Thymus (tissue), 11 donors: ENCODE data around the gene TIAM2. TPM values are rescaled to one million over a fixed set of nuclear protein-coding genes. Genes with fewer than 3 reads are reported as not detected.

Experiments used
- DNase-seq, 9 donors: peaks; one replicate each; pipeline ENCODE4 v3.0.0-alpha.2; 2013; ENCODE audit warnings: low spot score in 9 of 9, low read depth in 6 of 9, missing footprints in 1 of 9
- H3K27ac ChIP-seq, 2 donors: one replicate each; pipeline ENCODE4 v1.5.1; 2013; ENCODE audit warnings: control low read depth in 1 of 2, low read depth in 1 of 2, low read length in 1 of 2, mild to moderate bottlenecking in 1 of 2, moderate library complexity in 1 of 2
- H3K27me3 ChIP-seq, 2 donors: one replicate each; pipeline ENCODE4 v1.5.1; 2013; ENCODE audit warnings: low read length in 1 of 2; ENCODE audit not compliant: control insufficient read depth in 2 of 2, insufficient read depth in 1 of 2
- H3K36me3 ChIP-seq, 2 donors: one replicate each; pipeline ENCODE4 v1.5.1; 2013; ENCODE audit warnings: low read length in 1 of 2, mild to moderate bottlenecking in 1 of 2, moderate library complexity in 1 of 2; ENCODE audit not compliant: control insufficient read depth in 2 of 2, insufficient read depth in 2 of 2
- H3K4me1 ChIP-seq, 2 donors: one replicate each; pipeline ENCODE4 v1.5.1; 2013; ENCODE audit warnings: low read length in 2 of 2; ENCODE audit not compliant: control insufficient read depth in 2 of 2, insufficient read depth in 2 of 2
- H3K4me3 ChIP-seq, 2 donors: one replicate each; pipeline ENCODE4 v1.5.1; 2013; ENCODE audit warnings: low read length in 2 of 2, control low read depth in 1 of 2, mild to moderate bottlenecking in 1 of 2
- H3K9me3 ChIP-seq, 2 donors: one replicate each; pipeline ENCODE4 v1.5.1; 2013; ENCODE audit warnings: low read length in 1 of 2, mild to moderate bottlenecking in 1 of 2; ENCODE audit not compliant: control insufficient read depth in 2 of 2, insufficient read depth in 1 of 2
- WGBS: extraction: QIAGEN DNeasy Blood & Tissue Kit; methylation state at CpG from one replicate; pipeline ENCODE4 v1.1.7; 2013; 5-methylcytosine and 5-hydroxymethylcytosine counted together
- polyA plus RNA-seq: library from polyadenylated mRNA; stranded (reverse); fragments of 200-250 nt; gene quantifications from one replicate; pipeline ENCODE4 v1.2.3, GENCODE V29; 2013
- total RNA-seq: library from RNA; stranded (reverse); fragments of 120-200 nt; gene quantifications from one replicate; pipeline ENCODE4 v1.2.4, GENCODE V29; 2013
- donor health status: healthy.

TIAM2 gene
- total and polyA plus RNA-seq, 2 donors = 5.4 to 7.8 TPM

DNA sequence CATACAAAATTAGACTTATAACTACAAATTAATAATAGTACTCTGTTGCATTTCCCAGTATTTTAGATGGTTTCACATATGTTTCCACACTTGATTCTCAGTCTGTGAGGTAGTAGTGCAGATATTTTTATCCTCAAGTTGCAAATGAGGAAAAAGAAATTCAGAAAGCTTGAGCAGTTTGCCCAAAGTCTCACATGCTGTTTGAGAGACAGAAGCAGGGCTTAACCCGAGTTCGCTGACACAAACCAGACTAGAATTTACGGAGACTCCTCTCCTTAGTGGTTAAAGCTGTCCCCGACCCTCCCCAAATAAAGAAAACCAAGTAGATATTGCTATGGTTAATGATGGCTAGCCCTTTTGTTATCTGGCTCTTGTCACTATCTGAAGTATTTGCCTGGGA, 126.2 kb downstream of the TIAM2 start:
- no peak overlapping the region for H3K27ac ChIP-seq
- no peaks in the 10 kb centered on the region for H3K9me3 ChIP-seq
- H3K4me3 ChIP-seq = no peak overlapping the region
- no peaks in the 10 kb centered on the region for H3K4me1 ChIP-seq
- no peaks in the 10 kb centered on the region for H3K27me3 ChIP-seq
- H3K36me3 ChIP-seq = no peaks in the 10 kb centered on the region
- WGBS = 63% methylated on average over 4 of the region's 4 CpGs
- DNase-seq = no peak

DNA sequence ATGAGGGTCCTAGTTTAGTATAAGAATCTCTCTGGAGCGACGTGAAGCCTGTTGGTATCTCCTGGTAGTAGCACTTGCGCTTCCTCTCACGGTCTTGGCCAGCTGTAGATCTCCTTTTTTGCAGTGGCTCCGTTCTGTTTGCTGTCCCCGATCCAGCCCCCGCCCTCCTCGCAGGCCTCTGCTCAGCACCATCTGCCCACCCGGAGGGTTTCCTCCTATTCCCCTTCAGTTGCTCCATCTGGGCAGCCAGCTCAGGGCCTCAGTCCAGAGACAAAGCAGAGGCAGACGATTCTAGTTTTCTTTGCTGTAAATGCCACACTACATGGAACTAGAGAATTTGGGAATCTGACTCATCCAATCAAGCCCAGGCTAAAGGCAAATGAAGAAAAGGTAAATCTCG, 126.6 kb downstream of the TIAM2 start:
- no peaks in the 10 kb centered on the region for H3K36me3 ChIP-seq
- H3K9me3 ChIP-seq = no peaks in the 10 kb centered on the region
- H3K4me3 ChIP-seq = no peak overlapping the region
- no peaks in the 10 kb centered on the region for H3K27me3 ChIP-seq
- no peak overlapping the region for H3K27ac ChIP-seq
- no peak for DNase-seq
- no peaks in the 10 kb centered on the region for H3K4me1 ChIP-seq
- 34% methylated on average over 11 of the region's 11 CpGs for WGBS

DNA sequence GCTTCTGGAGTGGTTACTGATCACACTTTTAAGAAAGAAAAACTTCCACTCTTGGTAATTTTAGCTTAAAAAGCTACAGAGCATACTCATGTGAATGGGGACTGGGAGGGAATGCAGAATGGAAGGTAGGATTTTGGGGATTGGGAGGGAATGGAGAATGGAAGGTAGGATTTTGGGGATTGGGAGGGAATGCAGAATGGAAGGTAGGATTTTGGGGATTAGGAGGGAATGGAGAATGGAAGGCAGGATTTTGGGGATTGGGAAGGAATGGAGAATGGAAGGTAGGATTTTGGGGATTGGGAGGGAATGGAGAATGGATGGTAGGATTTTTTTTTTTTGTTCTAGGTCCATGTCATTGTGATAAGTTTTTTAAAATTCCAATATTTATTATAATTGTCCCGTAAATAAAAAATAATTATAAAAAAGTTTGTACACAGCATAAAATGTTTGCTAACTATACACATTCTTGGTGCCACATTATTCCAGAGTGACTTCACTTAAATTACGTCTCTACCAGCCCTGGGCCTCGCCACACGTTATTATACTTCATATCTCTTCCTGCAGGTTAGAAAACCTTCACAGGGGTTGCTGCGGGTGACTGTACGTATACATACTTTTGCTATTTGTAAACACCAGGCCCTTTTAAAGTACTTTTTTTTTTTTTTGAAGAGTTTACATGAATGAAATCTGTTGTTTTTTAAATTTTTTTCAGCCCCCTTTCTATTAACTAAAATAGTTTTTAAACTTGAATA, 127.3 kb downstream of the TIAM2 start:
- Histone ChIP-seq H3K9me3 (no peaks in the 10 kb centered on the region), H3K4me3 (no peak overlapping the region), H3K27me3 (no peaks in the 10 kb centered on the region), H3K4me1 (no peaks in the 10 kb centered on the region), H3K27ac (no peak overlapping the region), H3K36me3 (no peaks in the 10 kb centered on the region)
- DNase-seq = no peak
- 93% methylated on average over 6 of the region's 6 CpGs for WGBS

DNA sequence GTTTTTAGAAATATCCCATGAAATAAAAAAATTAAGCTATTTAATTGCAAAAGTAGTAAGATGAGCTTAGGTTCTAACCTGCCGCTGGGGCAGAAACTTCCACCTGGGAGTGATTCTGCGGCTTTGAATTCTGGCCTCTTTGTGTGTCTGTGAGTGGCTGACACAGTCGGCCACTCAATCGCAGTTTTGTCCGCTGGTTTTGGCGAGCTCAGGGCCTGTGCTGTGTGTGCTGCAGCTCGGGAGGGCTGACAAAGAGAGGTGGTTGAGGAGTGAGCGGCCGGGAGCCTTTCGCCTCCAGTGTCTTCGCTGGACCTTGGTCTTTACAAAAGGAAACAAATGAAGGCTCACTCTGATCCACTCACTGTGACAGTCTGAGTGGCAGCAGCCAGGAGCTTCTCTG, 128.4 kb downstream of the TIAM2 start:
- H3K4me3 ChIP-seq = no peak overlapping the region
- no peaks in the 10 kb centered on the region for H3K4me1 ChIP-seq
- no peak overlapping the region for H3K27ac ChIP-seq
- H3K9me3 ChIP-seq = no peaks in the 10 kb centered on the region
- no peaks in the 10 kb centered on the region for H3K36me3 ChIP-seq
- 97% methylated on average over 11 of the region's 11 CpGs for WGBS
- no peak for DNase-seq
- no peaks in the 10 kb centered on the region for H3K27me3 ChIP-seq

DNA sequence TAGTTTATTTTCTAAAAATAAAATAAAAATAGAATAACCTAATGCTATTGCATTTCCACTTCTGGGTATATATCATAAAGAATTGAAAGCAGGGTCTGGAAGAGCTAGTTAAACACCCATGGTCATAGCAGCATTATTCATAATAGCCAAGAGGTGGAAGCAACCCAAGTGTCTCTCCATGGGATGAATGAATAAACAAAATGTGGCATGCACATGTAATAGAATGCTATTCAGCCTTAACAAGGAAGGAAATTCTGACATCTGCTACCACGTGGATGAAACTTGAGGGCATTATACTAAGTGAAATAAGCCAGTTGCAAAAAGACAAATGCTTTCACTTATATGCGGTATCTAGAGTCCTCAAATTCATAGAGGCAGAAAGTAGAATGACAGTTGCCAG, 130.8 kb downstream of the TIAM2 start:
- Histone ChIP-seq H3K4me3 (no peak overlapping the region), H3K36me3 (no peaks in the 10 kb centered on the region), H3K4me1 (no peaks in the 10 kb centered on the region), H3K9me3 (no peaks in the 10 kb centered on the region), H3K27me3 (no peaks in the 10 kb centered on the region), H3K27ac (no peak overlapping the region)
- 69% methylated on average over 2 of the region's 2 CpGs for WGBS
- no peak for DNase-seq

DNA sequence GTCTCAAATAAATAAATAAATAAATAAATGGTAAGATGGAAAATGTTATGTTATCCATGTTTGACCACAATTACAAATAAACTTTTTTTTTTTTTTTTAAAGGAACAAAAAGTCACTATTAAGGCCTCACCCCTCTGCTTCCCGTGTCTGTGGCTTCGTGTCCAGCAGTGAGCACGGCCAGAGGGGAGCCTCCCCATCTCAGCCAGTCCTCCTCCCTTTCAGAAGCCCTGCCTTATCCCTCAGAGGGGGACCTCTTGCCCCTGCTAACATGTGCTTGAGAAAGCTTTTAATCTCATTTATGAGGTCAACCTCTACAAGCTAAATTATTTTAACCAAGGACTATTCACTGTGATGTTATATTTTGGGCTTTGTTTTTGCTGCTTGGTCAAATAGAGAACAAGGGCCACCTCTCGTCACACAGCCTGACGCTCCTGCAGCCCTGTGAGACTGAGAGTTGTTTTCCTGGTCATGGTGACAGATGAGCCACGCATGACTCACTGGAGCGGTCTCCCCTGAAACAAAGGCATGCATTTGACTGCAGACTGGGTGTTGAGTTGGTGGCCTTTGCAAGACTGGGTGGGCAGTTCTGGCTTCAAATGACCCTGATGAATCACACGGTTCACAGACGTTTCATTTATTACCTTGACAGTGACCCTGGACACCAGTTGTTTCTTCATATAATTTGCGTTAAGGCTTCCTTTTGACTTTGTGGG, 131.8 kb downstream of the TIAM2 start:
- Histone ChIP-seq H3K4me1 (no peaks in the 10 kb centered on the region), H3K4me3 (no peak overlapping the region), H3K36me3 (no peaks in the 10 kb centered on the region), H3K9me3 (no peaks in the 10 kb centered on the region), H3K27ac (no peak overlapping the region), H3K27me3 (no peaks in the 10 kb centered on the region)
- WGBS = 96% methylated on average over 10 of the region's 10 CpGs
- no peak for DNase-seq

DNA sequence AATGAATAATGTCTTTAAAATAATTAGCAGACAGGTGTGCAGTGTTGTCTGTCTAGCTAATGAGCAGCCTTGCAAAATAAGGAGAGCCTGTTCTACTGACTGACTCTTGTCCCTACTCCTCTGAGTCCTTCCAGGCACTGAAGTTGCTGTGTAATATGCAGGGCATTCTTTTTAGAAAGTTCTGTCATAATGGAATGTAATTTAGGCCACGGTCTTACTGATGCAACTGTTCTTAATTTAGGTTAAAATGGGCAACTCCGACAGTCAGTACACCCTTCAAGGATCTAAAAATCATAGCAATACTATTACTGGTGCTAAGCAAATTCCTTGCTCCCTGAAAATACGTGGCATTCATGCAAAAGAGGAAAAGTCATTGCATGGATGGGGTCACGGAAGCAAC, 133.9 kb downstream of the TIAM2 start:
- Histone ChIP-seq H3K27me3 (no peaks in the 10 kb centered on the region), H3K4me3 (no peak overlapping the region), H3K36me3 (no peaks in the 10 kb centered on the region), H3K27ac (no peak overlapping the region), H3K9me3 (no peaks in the 10 kb centered on the region), H3K4me1 (no peaks in the 10 kb centered on the region)
- 95% methylated on average over 4 of the region's 4 CpGs for WGBS
- DNase-seq = no peak

DNA sequence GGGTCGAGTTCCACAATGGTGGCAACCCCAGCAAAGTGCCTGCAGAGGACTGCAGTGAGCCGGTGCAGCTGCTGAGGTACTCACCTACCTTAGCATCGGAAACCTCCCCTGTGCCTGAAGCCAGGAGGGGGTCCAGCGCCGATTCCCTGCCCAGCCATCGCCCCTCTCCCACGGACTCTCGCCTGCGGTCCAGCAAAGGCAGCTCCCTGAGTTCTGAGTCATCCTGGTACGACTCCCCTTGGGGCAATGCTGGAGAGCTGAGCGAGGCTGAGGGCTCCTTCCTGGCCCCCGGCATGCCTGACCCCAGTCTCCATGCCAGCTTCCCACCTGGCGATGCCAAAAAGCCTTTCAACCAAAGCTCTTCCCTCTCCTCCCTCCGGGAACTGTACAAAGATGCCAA, 134.6 kb downstream of the TIAM2 start:
- no peaks in the 10 kb centered on the region for H3K27me3 ChIP-seq
- no peaks in the 10 kb centered on the region for H3K36me3 ChIP-seq
- DNase-seq = no peak
- H3K27ac ChIP-seq = no peak overlapping the region
- no peaks in the 10 kb centered on the region for H3K9me3 ChIP-seq
- no peaks in the 10 kb centered on the region for H3K4me1 ChIP-seq
- WGBS = 97% methylated on average over 14 of the region's 14 CpGs
- H3K4me3 ChIP-seq = no peak overlapping the region

DNA sequence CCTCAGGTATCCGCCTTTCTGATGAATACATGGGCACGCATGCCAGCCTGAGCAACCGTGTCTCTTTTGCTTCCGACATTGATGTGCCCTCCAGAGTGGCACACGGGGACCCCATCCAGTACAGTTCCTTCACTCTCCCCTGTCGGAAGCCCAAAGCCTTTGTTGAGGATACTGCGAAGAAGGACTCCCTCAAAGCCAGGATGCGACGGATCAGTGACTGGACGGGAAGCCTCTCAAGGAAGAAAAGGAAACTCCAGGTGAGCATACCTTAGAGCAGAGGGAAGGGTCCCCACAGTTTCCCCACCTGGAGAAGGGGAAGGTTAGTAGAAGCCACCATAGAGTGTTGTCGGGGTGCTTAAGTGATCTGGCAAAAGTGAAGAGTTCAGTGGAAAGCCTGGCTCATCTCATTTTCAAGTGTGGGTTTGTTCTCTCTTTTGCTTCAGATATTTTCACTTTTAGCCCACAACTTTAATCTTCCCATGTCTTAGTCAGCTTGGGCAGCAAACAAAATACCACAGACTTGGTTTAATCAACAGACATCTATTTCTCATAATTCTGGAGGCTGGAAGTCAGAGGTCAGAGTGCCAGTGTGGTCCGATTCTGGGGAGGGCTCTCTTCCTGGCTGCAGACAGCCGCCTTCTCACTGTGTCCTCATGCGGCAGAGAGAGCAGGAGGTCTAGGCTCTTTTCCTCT, 135.2 kb downstream of the TIAM2 start:
- H3K9me3 ChIP-seq = no peaks in the 10 kb centered on the region
- DNase-seq = no peak
- no peaks in the 10 kb centered on the region for H3K27me3 ChIP-seq
- no peaks in the 10 kb centered on the region for H3K4me1 ChIP-seq
- H3K36me3 ChIP-seq = no peaks in the 10 kb centered on the region
- H3K4me3 ChIP-seq = no peak overlapping the region
- 97% methylated on average over 14 of the region's 14 CpGs for WGBS
- no peak overlapping the region for H3K27ac ChIP-seq
